ENCODE measurements around the gene ELMO1.

- TF ChIP-seq EZH2 (IDR thresholded peaks at IDR 0.05; ENCODE audit: low read length) (no peak), CTCF (optimal IDR thresholded peaks at IDR 0.05 in 1 of 3, IDR thresholded peaks at IDR 0.05 in 1 of 3, conservative IDR thresholded peaks at IDR 0.05 in 1 of 3; ENCODE audit: extremely low read depth in 1 of 3, insufficient read depth in 2 of 3, low read length in 3 of 3) (no peak)
These were observed 392.3 kb downstream of the ELMO1 start for GRCh38 chr7:37056234-37056912.

All from keratinocyte (primary cell).